ENCODE results near the gene SLC35F1. TPM values are rescaled to one million over a fixed set of nuclear protein-coding genes. Genes with fewer than 3 reads are reported as not detected.

Gene SLC35F1
- total RNA-seq, 2 donors from 2014 or later = not detected

DNA sequence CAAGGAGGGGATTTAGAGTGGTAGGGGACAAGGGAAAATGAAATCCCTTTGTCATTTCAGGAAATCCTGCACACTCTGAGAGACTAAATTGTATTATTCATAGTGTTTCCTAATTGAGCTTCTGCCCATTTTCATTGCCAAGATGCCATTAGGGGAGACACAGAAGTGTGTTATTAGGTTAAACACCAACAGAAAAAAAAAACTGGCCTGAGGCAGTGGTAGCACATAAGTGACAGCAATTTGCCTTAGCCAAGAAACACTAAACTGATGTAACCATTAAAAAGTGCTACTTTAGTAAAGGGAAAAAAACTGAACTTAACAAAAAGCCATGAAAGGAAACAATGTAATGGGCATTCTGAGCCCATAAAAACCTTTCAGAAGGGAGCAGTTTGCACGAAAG lies 370.6 kb downstream of the SLC35F1 start:
- Mint-ChIP-seq H3K27ac (no peak overlapping the region), H3K9me3 (no peaks in the 10 kb centered on the region), H3K4me3 (no peak overlapping the region), H3K36me3 (no peaks in the 10 kb centered on the region), H3K4me1 (ENCODE audit: low read depth in 2 of 2) (no peaks in the 10 kb centered on the region), H3K27me3 (peaks cover 23 to 29% of the 10 kb centered on the region in 2 donors)
- ATAC-seq = no peak
- DNase-seq (ENCODE audit: low spot score) = no peak

DNA sequence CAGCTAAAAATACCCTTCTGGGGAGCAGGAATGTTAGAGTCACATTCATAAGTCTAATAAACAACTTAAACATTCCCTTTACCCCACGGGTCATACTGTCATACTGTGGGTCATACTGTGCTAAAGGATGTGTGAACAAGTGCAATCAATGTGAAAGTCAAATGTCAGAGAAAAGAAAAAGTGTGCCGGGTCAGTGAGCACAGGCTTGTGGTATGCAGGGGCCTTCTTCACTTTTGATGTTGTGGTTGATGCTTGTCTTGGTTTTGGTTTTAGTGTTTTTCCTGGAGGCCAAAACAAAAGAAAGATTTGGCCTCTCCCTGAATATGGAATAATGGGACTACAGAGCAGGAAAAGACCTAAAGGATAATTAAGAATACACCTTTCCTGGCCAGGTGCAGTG lies 373.1 kb downstream of the SLC35F1 start:
- H3K27me3 Mint-ChIP-seq = peaks cover 28 to 34% of the 10 kb centered on the region in 2 donors

DNA sequence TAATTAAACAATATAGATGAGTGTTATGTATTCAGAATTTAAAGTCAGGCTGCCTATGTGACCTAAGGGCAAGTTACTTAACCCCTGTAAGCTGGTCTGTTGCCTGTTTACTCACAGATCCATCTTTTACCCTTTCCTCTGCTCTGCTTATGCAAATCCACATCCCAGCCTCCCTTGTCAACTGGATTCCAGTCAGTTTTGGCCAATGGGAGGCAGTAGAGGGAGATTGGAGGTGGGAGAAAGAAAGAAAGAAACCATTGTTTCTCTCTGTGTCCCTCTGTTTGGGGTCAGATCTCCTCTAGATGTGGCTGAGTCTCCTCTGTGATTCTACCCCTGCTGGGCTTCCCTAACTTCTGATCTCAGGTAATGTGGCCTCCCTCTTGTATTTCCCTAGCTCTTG lies 374.2 kb downstream of the SLC35F1 start:
- H3K27me3 Mint-ChIP-seq = peaks cover 25 to 38% of the 10 kb centered on the region in 2 donors
- no peaks in the 10 kb centered on the region for H3K9me3 Mint-ChIP-seq
- H3K36me3 Mint-ChIP-seq = no peaks in the 10 kb centered on the region
- ATAC-seq = no peak
- H3K4me3 Mint-ChIP-seq = no peak overlapping the region
- no peak overlapping the region for H3K27ac Mint-ChIP-seq
- no peaks in the 10 kb centered on the region for H3K4me1 Mint-ChIP-seq (ENCODE audit: low read depth in 2 of 2)
- DNase-seq (ENCODE audit: low spot score) = no peak

More for the DNA sequence above, 373.1 kb downstream of the SLC35F1 start:
- Mint-ChIP-seq H3K27ac (no peak overlapping the region), H3K4me3 (no peak overlapping the region), H3K36me3 (no peaks in the 10 kb centered on the region), H3K9me3 (no peaks in the 10 kb centered on the region), H3K4me1 (ENCODE audit: low read depth in 2 of 2) (no peaks in the 10 kb centered on the region)
- peak in 1 of 2 donors; percentile 72 for ATAC-seq
- DNase-seq (ENCODE audit: low spot score) = no peak

- Mint-ChIP-seq H3K9me3 (no peaks in the 10 kb centered on the region), H3K27ac (no peak overlapping the region), H3K27me3 (peaks cover 22 to 38% of the 10 kb centered on the region in 2 donors), H3K4me1 (ENCODE audit: low read depth in 2 of 2) (no peaks in the 10 kb centered on the region), H3K4me3 (no peak overlapping the region), H3K36me3 (no peaks in the 10 kb centered on the region)
- no peak for DNase-seq (ENCODE audit: low spot score)
- ATAC-seq = no peak
These were observed 376.7 kb downstream of the SLC35F1 start for GRCh38 chr6:118283766-118284165.

DNA sequence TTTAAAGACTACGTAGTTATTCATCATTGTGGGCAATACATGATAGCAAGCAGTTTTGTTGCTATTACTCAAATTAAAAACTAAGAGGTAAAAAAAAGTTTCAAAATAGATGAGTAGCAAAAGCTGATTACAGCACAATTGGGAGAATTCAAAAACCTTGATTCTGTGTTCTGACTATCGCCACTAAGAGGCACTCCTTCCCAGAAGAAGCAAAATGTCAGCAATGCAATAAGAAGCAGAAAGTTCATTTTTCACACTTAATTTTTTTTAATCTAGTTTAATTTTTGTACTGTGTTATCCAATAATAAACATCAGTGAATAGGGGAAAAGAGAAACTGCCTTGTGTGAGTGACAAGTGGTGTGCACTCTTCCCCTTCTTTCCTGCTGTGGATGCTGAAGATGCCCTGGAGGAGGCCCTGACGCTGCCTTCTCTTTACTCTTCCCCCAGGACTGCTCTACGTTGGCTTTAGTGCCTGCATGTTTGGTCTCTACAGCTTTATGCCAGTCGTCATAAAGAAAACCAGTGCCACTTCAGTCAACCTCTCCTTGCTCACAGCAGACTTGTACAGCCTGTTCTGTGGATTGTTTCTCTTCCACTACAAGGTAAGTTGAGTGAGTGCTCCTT lies 377.8 kb downstream of the SLC35F1 start:
- DNase-seq (ENCODE audit: low spot score) (no peak), ATAC-seq (no peak)
- no peaks in the 10 kb centered on the region for H3K9me3 Mint-ChIP-seq
- H3K27me3 Mint-ChIP-seq = peaks cover 22 to 38% of the 10 kb centered on the region in 2 donors
- H3K4me3 Mint-ChIP-seq = no peak overlapping the region
- no peaks in the 10 kb centered on the region for H3K36me3 Mint-ChIP-seq
- no peaks in the 10 kb centered on the region for H3K4me1 Mint-ChIP-seq (ENCODE audit: low read depth in 2 of 2)
- no peak overlapping the region for H3K27ac Mint-ChIP-seq

DNA sequence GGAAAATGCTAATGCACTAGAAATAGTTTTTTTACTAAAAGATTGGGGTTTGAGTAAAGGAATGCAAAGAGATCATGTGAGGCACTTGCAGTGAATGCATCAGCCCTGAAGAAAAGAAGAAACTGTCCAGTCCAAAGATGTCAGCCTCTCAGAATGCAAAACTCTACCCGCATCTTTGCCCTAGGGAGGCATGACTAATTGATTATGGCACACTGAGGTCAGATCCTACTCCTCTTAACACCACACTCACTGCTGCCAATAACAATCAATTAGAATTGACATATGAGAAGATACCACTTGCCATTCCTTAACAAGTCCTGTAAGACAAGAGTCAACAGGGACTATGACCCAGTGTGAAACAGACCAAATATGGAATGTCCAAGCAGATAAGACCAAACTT lies 378.7 kb downstream of the SLC35F1 start:
- no peaks in the 10 kb centered on the region for H3K4me1 Mint-ChIP-seq (ENCODE audit: low read depth in 2 of 2)
- peaks cover 22 to 38% of the 10 kb centered on the region in 2 donors for H3K27me3 Mint-ChIP-seq
- DNase-seq (ENCODE audit: low spot score) (no peak), ATAC-seq (no peak)
- H3K36me3 Mint-ChIP-seq = no peaks in the 10 kb centered on the region
- H3K4me3 Mint-ChIP-seq = no peak overlapping the region
- H3K9me3 Mint-ChIP-seq = no peaks in the 10 kb centered on the region
- no peak overlapping the region for H3K27ac Mint-ChIP-seq

DNA sequence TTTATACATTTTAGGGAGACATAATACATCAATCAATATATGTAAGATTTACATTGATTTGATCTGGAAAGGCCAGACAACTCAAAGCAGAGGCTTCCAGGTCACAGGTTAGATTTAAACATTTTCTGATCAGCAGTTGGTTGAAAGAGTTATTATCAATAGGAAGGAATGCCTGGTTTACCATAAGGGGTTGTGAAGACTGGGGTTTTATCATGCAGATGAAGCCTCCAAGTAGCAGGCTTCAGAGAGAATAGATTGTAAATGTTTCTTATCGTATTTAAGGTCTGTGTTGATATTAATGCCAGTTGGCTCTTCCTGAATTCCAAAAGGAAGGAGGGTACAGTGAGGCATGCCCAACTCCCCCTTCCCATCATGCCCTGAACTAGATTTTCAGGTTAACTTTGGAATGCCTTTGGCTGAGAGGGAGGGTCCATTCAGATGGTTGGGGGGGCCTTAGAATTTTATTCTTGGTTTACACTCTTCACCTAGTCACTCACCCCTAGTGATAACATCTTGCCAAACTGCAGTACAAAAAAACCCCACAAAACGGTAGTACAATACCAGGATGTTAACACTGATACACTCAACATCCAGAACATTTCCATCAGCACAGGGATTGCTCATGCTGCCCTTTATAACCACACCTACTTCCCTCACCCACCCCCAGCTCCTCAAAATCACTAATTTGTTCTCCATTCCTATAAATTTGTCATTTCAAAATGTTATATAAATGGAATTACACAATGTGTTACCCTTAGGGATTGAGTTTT lies 381.5 kb downstream of the SLC35F1 start:
- ATAC-seq (no peak), DNase-seq (ENCODE audit: low spot score) (no peak)
- no peak overlapping the region for H3K4me3 Mint-ChIP-seq
- H3K36me3 Mint-ChIP-seq = no peaks in the 10 kb centered on the region
- no peak overlapping the region for H3K27ac Mint-ChIP-seq
- peaks cover 10 to 16% of the 10 kb centered on the region in 2 donors for H3K27me3 Mint-ChIP-seq
- H3K4me1 Mint-ChIP-seq (ENCODE audit: low read depth in 2 of 2) = no peaks in the 10 kb centered on the region
- no peaks in the 10 kb centered on the region for H3K9me3 Mint-ChIP-seq

DNA sequence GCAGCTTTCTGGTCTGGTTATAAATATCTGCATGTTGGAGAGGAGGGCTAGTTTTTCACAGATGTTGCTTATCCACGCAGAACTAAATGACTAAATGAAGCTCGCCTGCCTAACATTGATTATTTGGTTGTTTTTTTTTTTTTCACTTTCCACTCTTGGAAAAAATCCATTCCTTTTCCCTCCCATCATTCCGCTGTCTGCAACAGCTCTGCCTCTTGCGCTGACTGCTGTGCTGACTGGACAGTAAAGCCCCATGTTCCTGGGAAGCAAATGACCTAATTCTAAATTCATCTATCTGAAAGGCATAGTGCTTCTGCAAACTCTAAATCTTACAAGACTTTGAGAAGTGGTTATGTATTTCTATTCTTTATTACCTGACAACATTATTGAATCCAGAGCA lies 385.5 kb downstream of the SLC35F1 start:
- peaks cover 6 to 7% of the 10 kb centered on the region in 2 donors for H3K27me3 Mint-ChIP-seq
- H3K36me3 Mint-ChIP-seq = no peaks in the 10 kb centered on the region
- ATAC-seq (no peak), DNase-seq (ENCODE audit: low spot score) (no peak)
- no peaks in the 10 kb centered on the region for H3K9me3 Mint-ChIP-seq
- H3K4me1 Mint-ChIP-seq (ENCODE audit: low read depth in 2 of 2) = no peaks in the 10 kb centered on the region
- no peak overlapping the region for H3K4me3 Mint-ChIP-seq
- H3K27ac Mint-ChIP-seq = no peak overlapping the region

- DNase-seq (ENCODE audit: low spot score) (no peak), ATAC-seq (no peak)
- Mint-ChIP-seq H3K27me3 (peaks cover 4 to 6% of the 10 kb centered on the region in 2 donors), H3K4me3 (no peak overlapping the region), H3K27ac (no peak overlapping the region), H3K36me3 (no peaks in the 10 kb centered on the region), H3K9me3 (no peaks in the 10 kb centered on the region), H3K4me1 (ENCODE audit: low read depth in 2 of 2) (no peaks in the 10 kb centered on the region)
These were observed 387.8 kb downstream of the SLC35F1 start for GRCh38 chr6:118294906-118295305.

DNA sequence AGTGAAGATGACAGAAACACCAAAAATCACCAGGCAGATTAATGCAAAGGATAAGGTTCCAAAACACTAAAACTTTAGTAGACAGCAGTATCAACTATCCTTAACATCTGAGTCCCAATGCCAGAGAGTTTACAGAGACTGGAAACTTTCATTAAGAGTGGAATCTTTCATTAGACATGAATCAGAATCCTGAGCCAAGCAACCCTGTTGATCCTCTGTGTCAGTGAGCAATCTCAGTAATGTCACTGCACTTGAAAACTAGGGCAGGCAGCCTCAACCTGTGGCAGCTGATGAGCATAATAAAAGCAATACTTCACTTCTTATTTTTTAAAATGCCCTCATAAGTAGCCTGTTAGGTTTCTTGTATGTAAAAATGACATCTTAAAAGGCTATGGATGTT lies 388.3 kb downstream of the SLC35F1 start:
- ATAC-seq (no peak), DNase-seq (ENCODE audit: low spot score) (no peak)
- no peak overlapping the region for H3K27ac Mint-ChIP-seq
- no peaks in the 10 kb centered on the region for H3K4me1 Mint-ChIP-seq (ENCODE audit: low read depth in 2 of 2)
- peaks cover 4 to 6% of the 10 kb centered on the region in 2 donors for H3K27me3 Mint-ChIP-seq
- no peak overlapping the region for H3K4me3 Mint-ChIP-seq
- no peaks in the 10 kb centered on the region for H3K36me3 Mint-ChIP-seq
- no peaks in the 10 kb centered on the region for H3K9me3 Mint-ChIP-seq

DNA sequence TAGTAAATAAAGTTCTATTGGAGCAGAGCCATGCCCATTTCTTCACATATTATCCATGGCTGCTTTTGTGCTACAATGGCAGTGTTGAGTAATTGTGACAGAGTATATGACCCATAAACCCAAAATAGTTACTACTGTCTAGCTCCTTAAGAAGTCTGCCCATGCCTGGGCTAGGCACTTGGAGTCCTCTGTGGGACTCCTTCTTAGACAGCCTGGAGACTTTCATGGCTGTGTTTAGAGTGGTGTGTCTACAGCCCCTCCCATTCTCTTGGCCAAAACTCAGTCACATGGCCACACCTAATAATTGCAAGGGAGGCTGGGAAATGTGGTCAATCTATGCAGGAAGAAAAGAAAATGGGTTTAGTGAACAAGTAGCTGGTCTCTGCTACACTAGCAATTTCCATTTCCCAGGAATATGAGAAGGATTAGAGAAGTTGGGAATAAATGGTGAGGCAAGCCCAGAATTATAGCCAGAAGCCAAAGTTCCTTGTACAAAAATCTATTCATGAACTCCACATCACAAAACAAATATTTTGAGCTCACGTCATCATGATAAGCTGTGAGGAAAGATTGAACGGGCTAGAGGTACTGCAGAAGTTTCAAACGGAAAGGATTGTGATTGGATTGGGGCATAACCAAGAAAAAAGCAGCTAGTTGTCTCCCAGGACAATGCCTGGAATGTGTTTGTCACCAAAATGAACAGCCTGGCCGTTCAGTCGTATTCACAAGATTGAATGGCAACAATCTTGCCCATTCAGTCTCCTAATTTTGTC lies 389.3 kb downstream of the SLC35F1 start:
- Mint-ChIP-seq H3K27ac (no peak overlapping the region), H3K4me1 (ENCODE audit: low read depth in 2 of 2) (no peaks in the 10 kb centered on the region), H3K9me3 (no peaks in the 10 kb centered on the region), H3K27me3 (peaks cover 6% of the 10 kb centered on the region in 2 donors), H3K4me3 (no peak overlapping the region), H3K36me3 (no peaks in the 10 kb centered on the region)
- ATAC-seq (peak in 1 of 2 donors; percentile 48), DNase-seq (ENCODE audit: low spot score) (no peak)

- Mint-ChIP-seq H3K4me3 (no peak overlapping the region), H3K4me1 (ENCODE audit: low read depth in 2 of 2) (no peaks in the 10 kb centered on the region), H3K9me3 (no peaks in the 10 kb centered on the region), H3K36me3 (no peaks in the 10 kb centered on the region), H3K27ac (no peak overlapping the region), H3K27me3 (peaks cover 10 to 12% of the 10 kb centered on the region in 2 donors)
- DNase-seq (ENCODE audit: low spot score) (no peak), ATAC-seq (no peak)
These were observed 390.8 kb downstream of the SLC35F1 start for GRCh38 chr6:118297821-118298220.

- Mint-ChIP-seq H3K27ac (no peak overlapping the region), H3K36me3 (no peaks in the 10 kb centered on the region), H3K4me1 (ENCODE audit: low read depth in 2 of 2) (no peaks in the 10 kb centered on the region), H3K9me3 (no peaks in the 10 kb centered on the region), H3K27me3 (peaks cover 10 to 12% of the 10 kb centered on the region in 2 donors), H3K4me3 (no peak overlapping the region)
- DNase-seq (ENCODE audit: low spot score) = no peak
- no peak for ATAC-seq
These were observed 391.7 kb downstream of the SLC35F1 start for GRCh38 chr6:118298476-118299427.

Data from natural killer cell treated with Interleukin-12 subunit alpha and Interleukin-12 subunit beta and Interleukin-15 and Interleukin-18, amount 100 ng/mL, for 72 hours (primary cell).